ENCODE data around the gene RNASEH2B.

Gene RNASEH2B

DNA sequence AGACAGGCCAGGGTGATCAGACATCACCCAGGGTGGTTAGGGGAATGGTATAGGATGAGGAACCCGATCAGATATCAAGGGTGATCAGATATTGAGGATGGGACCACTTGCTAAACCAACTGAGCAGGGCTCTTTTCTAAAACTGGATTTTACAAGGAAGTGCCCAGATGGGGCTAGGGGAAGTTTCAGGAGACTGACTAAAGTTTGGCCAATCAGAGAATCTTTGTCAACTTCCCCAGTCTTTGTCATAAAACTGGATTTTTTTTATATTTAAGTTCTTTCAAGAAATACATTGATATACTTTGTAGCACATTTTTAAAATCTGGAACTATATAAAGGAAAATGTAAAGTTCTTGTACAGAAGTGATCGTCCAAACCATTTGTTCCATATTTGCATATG lies 35.6 kb upstream of the RNASEH2B start:
- DNase-seq (ENCODE audit: low read depth) = no peak
- TF ChIP-seq, protein P1, sequence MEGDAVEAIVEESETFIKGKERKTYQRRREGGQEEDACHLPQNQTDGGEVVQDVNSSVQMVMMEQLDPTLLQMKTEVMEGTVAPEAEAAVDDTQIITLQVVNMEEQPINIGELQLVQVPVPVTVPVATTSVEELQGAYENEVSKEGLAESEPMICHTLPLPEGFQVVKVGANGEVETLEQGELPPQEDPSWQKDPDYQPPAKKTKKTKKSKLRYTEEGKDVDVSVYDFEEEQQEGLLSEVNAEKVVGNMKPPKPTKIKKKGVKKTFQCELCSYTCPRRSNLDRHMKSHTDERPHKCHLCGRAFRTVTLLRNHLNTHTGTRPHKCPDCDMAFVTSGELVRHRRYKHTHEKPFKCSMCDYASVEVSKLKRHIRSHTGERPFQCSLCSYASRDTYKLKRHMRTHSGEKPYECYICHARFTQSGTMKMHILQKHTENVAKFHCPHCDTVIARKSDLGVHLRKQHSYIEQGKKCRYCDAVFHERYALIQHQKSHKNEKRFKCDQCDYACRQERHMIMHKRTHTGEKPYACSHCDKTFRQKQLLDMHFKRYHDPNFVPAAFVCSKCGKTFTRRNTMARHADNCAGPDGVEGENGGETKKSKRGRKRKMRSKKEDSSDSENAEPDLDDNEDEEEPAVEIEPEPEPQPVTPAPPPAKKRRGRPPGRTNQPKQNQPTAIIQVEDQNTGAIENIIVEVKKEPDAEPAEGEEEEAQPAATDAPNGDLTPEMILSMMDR (IDR thresholded peaks at IDR 0.05; ENCODE audit: low read length, missing control alignments) = no peak
- no peak overlapping the region for H3K4me3 ChIP-seq (replicated peaks; ENCODE audit: low read depth, low read length)

DNA sequence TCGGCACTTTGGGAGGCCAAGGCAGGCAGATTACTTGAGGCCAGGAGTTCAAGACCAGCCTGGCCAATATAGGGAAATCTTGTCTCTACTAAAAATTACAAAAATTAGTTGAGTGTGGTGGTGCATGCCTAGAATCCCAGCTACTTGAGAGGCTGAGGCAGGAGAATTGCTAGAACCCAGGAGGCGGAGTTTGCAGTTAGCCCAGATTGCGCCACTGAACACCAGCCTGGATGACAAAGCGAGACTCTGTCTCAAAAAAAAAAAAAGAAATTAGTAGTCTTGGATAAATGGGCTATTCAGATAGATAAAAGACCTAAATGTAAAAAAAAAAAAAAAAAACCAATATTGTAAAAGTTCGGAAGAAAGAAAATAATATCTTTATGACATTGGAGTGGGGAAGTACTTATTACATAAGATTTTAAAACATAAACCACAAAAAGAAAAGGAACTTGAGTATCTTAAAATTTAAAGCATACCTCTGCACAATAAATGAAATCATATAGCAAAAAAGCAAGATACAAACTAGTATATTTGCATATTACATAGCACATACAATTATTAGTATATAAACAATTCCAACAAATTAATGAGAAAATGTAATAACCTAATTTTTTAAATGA lies 26.7 kb upstream of the RNASEH2B start:
- TF ChIP-seq, protein P1 (IDR thresholded peaks at IDR 0.05; ENCODE audit: low read length, missing control alignments) = no peak
- DNase-seq (ENCODE audit: low read depth) = no peak
- H3K4me3 ChIP-seq (replicated peaks; ENCODE audit: low read depth, low read length) = no peak overlapping the region

DNA sequence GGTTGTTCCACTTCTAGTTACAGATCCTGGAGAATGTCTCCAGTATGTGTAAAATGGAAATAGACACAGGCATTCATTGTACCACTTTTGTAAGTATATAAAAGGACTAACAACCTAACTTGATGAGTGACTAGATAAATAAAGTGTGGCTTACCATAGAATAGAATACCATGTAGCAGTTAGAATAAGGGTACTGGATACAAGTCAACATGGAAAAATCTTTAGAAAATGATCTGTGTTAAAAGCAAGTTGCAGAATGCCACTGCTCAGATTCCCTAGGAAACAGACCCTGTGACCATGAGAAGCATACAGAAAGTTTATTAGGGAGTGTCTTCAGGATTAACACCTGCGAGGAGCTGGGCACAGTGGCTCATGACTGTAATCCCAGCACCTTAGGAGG lies 25.9 kb upstream of the RNASEH2B start:
- TF ChIP-seq, protein P1 (IDR thresholded peaks at IDR 0.05; ENCODE audit: low read length, missing control alignments) = no peak
- H3K4me3 ChIP-seq (replicated peaks; ENCODE audit: low read depth, low read length) = no peak overlapping the region
- no peak for DNase-seq (ENCODE audit: low read depth)

DNA sequence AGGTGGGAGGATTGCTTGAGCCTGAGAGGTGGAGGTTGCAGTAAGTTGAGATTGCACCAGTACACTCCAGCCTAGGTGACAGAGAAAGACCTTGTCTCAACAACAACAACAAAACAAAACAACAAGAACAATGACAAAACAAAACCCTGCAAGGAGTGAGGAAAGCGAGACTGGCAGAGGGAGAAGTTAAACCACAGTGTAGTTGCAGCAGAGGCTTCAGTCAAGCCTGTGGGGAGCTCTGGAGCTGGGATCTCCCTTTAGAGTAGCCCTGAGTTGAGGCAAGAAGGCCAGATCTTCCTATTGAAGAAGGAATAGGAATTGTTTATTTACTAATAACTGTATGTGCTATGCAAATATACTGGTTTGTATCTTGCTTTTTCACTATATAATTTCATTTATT lies 25.3 kb upstream of the RNASEH2B start:
- no peak for DNase-seq (ENCODE audit: low read depth)
- TF ChIP-seq, protein P1 (IDR thresholded peaks at IDR 0.05; ENCODE audit: low read length, missing control alignments) = no peak
- no peak overlapping the region for H3K4me3 ChIP-seq (replicated peaks; ENCODE audit: low read depth, low read length)

DNA sequence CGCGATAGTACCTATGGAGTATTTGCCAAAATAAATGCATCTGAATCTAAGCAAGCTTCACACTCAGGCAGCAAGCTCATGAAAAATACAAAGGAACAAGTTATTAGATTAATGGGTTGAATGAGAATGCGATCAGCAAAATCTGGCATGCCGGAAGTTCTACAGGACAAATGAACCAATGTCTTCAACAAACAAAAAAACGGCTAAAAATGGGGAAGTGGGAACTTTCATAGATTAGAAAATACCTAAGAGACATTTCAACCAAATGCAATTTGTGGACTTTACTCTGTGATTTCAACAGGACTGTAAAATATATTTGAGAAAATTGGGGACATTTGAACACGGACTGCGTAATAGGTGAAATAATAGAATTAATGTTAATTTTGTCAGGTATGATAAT lies 22.4 kb upstream of the RNASEH2B start:
- TF ChIP-seq, protein P1 (IDR thresholded peaks at IDR 0.05; ENCODE audit: low read length, missing control alignments) = no peak
- H3K4me3 ChIP-seq (replicated peaks; ENCODE audit: low read depth, low read length) = no peak overlapping the region
- no peak for DNase-seq (ENCODE audit: low read depth)

DNA sequence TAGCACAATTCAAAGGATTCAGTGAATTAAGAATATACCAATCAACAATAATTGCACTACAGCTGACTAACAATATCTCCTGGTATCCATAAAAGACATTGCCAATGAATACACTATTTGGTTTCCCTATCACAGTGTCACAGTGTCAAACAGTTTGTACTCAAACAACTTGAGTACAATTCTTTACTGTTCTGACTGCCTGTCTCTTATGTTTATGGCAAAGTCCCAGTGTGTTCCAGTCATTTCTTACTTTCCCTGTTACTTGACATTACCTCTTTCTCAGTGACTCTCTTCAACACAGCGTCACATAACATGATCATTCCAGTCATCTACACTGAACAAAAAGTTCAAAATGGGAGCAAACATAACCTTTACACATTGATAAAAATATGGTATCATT lies 21.2 kb upstream of the RNASEH2B start:
- TF ChIP-seq, protein P1 (IDR thresholded peaks at IDR 0.05; ENCODE audit: low read length, missing control alignments) = no peak
- no peak overlapping the region for H3K4me3 ChIP-seq (replicated peaks; ENCODE audit: low read depth, low read length)
- DNase-seq (ENCODE audit: low read depth) = no peak

DNA sequence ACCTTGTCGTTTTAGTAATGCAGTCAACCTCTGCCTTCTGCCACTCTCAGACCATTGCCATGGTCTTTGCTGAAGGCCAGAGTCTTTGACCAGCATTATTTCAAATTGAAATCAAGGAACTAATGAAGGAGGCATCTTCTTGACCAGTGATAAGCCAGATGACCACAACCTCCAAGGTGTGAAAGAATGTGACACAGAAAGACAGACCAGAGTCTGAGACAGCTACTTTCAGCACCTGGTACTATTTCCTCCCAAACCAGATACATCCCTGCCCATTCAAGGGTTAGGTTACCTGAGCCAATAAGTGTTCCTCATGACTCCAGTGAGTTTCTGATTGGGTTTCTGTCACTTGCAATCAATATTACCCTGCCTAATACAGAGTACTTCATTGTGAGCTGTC lies 20.3 kb upstream of the RNASEH2B start:
- no peak for DNase-seq (ENCODE audit: low read depth)
- H3K4me3 ChIP-seq (replicated peaks; ENCODE audit: low read depth, low read length) = no peak overlapping the region
- TF ChIP-seq, protein P1 (IDR thresholded peaks at IDR 0.05; ENCODE audit: low read length, missing control alignments) = no peak

All from fibroblast of pulmonary artery (primary cell).